ENCODE data around the gene RABGAP1L. TPM values are rescaled to one million over a fixed set of nuclear protein-coding genes. Genes with fewer than 3 reads are reported as not detected.

The RABGAP1L gene
- total RNA-seq, 1 experiment from 2014 or later = 76.9 TPM

DNA sequence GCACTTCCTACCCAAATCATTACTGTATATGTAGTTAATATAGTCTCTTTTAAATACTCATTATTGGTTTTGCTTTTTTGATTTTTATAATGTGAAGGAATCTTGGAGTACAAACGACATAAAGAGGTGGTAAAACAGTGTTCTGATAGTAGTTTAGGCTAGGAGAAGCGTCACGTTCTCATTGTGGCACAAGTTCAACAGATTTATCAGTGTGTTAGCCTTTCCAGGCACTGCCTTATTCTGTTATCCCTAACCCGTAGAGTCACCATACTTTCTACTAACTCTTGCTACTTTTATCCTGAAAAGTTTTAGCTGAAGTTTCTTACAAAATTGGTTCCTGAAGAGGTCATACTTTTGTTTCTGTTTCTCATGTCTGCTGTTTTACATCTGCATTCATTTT, 665.8 kb downstream of the RABGAP1L start (continued):
- TF ChIP-seq, protein P1, sequence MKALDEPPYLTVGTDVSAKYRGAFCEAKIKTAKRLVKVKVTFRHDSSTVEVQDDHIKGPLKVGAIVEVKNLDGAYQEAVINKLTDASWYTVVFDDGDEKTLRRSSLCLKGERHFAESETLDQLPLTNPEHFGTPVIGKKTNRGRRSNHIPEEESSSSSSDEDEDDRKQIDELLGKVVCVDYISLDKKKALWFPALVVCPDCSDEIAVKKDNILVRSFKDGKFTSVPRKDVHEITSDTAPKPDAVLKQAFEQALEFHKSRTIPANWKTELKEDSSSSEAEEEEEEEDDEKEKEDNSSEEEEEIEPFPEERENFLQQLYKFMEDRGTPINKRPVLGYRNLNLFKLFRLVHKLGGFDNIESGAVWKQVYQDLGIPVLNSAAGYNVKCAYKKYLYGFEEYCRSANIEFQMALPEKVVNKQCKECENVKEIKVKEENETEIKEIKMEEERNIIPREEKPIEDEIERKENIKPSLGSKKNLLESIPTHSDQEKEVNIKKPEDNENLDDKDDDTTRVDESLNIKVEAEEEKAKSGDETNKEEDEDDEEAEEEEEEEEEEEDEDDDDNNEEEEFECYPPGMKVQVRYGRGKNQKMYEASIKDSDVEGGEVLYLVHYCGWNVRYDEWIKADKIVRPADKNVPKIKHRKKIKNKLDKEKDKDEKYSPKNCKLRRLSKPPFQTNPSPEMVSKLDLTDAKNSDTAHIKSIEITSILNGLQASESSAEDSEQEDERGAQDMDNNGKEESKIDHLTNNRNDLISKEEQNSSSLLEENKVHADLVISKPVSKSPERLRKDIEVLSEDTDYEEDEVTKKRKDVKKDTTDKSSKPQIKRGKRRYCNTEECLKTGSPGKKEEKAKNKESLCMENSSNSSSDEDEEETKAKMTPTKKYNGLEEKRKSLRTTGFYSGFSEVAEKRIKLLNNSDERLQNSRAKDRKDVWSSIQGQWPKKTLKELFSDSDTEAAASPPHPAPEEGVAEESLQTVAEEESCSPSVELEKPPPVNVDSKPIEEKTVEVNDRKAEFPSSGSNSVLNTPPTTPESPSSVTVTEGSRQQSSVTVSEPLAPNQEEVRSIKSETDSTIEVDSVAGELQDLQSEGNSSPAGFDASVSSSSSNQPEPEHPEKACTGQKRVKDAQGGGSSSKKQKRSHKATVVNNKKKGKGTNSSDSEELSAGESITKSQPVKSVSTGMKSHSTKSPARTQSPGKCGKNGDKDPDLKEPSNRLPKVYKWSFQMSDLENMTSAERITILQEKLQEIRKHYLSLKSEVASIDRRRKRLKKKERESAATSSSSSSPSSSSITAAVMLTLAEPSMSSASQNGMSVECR (CRISPR knock-in tag; IDR thresholded peaks at IDR 0.05; ENCODE audit: borderline replicate concordance) = no peak
- no peak for TF ChIP-seq NR1H2 (CRISPR knock-in tag; IDR thresholded peaks at IDR 0.05)

DNA sequence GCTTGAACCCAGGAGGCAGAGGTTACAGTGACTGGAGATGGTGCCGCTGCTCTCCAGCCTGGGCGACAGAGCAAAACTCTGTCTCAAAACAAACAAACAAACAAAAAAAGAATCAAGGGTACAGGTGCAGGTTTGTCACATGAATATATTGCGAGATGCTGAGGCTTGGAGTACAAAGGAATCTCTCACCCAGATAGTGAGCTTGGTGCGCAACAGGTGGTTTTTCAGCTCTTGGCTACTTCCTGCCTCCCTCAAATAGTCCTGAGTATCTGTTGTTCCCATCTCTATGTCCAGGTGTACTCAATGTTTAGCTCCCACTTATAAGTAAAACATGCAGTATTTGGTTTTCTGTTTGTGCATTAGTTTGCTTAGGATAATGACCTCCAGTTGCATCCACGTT, 666.5 kb downstream of the RABGAP1L start:
- Mint-ChIP-seq H3K36me3 (no peaks in the 10 kb centered on the region), H3K27ac (no peak overlapping the region), H3K27me3 (ENCODE audit: low read depth) (no peaks in the 10 kb centered on the region), H3K4me1 (no peaks in the 10 kb centered on the region), H3K4me3 (no peak overlapping the region), H3K9me3 (no peaks in the 10 kb centered on the region)
- no peak for DNase-seq (ENCODE audit: low spot score)
- TF ChIP-seq, protein P2, sequence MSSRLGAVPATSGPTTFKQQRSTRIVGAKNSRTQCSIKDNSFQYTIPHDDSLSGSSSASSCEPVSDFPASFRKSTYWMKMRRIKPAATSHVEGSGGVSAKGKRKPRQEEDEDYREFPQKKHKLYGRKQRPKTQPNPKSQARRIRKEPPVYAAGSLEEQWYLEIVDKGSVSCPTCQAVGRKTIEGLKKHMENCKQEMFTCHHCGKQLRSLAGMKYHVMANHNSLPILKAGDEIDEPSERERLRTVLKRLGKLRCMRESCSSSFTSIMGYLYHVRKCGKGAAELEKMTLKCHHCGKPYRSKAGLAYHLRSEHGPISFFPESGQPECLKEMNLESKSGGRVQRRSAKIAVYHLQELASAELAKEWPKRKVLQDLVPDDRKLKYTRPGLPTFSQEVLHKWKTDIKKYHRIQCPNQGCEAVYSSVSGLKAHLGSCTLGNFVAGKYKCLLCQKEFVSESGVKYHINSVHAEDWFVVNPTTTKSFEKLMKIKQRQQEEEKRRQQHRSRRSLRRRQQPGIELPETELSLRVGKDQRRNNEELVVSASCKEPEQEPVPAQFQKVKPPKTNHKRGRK (CRISPR knock-in tag; IDR thresholded peaks at IDR 0.05; ENCODE audit: borderline replicate concordance) = no peak
- TF ChIP-seq ZNF219 (CRISPR knock-in tag; IDR thresholded peaks at IDR 0.05; ENCODE audit: borderline replicate concordance) = no peak
- TF ChIP-seq, protein P3, sequence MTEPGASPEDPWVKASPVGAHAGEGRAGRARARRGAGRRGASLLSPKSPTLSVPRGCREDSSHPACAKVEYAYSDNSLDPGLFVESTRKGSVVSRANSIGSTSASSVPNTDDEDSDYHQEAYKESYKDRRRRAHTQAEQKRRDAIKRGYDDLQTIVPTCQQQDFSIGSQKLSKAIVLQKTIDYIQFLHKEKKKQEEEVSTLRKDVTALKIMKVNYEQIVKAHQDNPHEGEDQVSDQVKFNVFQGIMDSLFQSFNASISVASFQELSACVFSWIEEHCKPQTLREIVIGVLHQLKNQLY (CRISPR knock-in tag; IDR thresholded peaks at IDR 0.05) = no peak
- TF ChIP-seq ZNF416 (CRISPR knock-in tag; IDR thresholded peaks at IDR 0.05) = no peak
- TF ChIP-seq, protein P4, sequence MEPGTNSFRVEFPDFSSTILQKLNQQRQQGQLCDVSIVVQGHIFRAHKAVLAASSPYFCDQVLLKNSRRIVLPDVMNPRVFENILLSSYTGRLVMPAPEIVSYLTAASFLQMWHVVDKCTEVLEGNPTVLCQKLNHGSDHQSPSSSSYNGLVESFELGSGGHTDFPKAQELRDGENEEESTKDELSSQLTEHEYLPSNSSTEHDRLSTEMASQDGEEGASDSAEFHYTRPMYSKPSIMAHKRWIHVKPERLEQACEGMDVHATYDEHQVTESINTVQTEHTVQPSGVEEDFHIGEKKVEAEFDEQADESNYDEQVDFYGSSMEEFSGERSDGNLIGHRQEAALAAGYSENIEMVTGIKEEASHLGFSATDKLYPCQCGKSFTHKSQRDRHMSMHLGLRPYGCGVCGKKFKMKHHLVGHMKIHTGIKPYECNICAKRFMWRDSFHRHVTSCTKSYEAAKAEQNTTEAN (CRISPR knock-in tag; IDR thresholded peaks at IDR 0.05) = no peak
- TF ChIP-seq TP53 (CRISPR knock-in tag; IDR thresholded peaks at IDR 0.05) = no peak
- no peak for TF ChIP-seq SMAD3 (CRISPR knock-in tag; IDR thresholded peaks at IDR 0.05; ENCODE audit: borderline replicate concordance)
- TF ChIP-seq, protein P5, sequence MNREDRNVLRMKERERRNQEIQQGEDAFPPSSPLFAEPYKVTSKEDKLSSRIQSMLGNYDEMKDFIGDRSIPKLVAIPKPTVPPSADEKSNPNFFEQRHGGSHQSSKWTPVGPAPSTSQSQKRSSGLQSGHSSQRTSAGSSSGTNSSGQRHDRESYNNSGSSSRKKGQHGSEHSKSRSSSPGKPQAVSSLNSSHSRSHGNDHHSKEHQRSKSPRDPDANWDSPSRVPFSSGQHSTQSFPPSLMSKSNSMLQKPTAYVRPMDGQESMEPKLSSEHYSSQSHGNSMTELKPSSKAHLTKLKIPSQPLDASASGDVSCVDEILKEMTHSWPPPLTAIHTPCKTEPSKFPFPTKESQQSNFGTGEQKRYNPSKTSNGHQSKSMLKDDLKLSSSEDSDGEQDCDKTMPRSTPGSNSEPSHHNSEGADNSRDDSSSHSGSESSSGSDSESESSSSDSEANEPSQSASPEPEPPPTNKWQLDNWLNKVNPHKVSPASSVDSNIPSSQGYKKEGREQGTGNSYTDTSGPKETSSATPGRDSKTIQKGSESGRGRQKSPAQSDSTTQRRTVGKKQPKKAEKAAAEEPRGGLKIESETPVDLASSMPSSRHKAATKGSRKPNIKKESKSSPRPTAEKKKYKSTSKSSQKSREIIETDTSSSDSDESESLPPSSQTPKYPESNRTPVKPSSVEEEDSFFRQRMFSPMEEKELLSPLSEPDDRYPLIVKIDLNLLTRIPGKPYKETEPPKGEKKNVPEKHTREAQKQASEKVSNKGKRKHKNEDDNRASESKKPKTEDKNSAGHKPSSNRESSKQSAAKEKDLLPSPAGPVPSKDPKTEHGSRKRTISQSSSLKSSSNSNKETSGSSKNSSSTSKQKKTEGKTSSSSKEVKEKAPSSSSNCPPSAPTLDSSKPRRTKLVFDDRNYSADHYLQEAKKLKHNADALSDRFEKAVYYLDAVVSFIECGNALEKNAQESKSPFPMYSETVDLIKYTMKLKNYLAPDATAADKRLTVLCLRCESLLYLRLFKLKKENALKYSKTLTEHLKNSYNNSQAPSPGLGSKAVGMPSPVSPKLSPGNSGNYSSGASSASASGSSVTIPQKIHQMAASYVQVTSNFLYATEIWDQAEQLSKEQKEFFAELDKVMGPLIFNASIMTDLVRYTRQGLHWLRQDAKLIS (CRISPR knock-in tag; IDR thresholded peaks at IDR 0.05; ENCODE audit: borderline replicate concordance) = no peak
- TF ChIP-seq NR2C2 (CRISPR knock-in tag; IDR thresholded peaks at IDR 0.05) = no peak
- TF ChIP-seq ZBTB21 (CRISPR knock-in tag; IDR thresholded peaks at IDR 0.05; ENCODE audit: borderline replicate concordance) = no peak
- TF ChIP-seq NR3C1 (CRISPR knock-in tag; conservative IDR thresholded peaks at IDR 0.05; ENCODE audit: low read depth) = no peak
- no peak for TF ChIP-seq ZNF396 (CRISPR knock-in tag; IDR thresholded peaks at IDR 0.05; ENCODE audit: borderline replicate concordance)
- TF ChIP-seq IRF2 (CRISPR knock-in tag; IDR thresholded peaks at IDR 0.05; ENCODE audit: borderline replicate concordance, low read depth) = no peak
- POLR2A ChIA-PET = no interaction called here
- CTCF ChIA-PET = no interaction called here
- ATAC-seq = no peak
